Stimulated activated naive CD4-positive, alpha-beta T cell treated with Interleukin-2 at 50 U/mL for 16 hours (primary cell): ENCODE results near the gene ING2.

ENCODE experiments used
- DNase-seq: peaks from one replicate; lab custom pipeline; 2025; lab: John Stamatoyannopoulos, UW

The ING2 gene

DNA sequence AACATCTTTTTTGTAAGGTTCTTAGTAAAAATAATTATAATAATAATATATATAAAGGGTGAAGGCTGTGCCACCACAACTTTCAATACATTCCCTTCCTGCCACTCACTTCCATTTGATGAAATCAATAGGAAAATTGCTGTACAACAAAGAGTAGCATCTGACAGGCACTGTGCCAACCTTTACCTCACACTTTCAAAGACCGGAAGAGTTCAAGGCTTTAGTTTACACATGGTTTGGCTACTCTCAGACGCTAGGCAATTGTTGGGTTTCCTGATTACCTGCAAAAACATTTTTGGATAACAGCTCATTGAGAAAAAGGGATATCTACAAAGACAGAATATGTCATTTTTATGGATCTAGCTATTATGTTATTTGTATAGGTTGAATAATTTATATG, 5.5 kb upstream of the ING2 start:
- DNase-seq: no peak

DNA sequence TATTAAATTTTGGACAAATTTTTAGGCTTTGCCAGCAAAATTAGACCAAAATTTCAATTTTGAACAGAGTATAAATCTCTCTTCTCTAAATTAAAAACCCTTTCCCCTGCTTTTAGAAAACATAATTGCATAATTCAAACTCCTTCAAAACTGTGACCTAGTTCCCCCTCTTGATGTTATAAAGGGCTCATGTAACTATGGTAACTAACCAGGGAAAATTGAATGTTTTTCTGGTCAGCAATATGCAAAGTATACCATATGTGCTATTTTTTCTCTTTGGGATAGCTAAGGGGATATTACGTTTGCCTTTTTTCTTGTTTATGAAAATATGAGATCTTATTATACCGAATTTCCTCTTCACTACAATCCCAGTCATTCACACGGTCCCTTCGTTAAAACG, 5.1 kb upstream of the ING2 start:
- no peak for DNase-seq

- DNase-seq: no peak
Measured at GRCh38 chr4:183503497-183504063, 1.3 kb upstream of the ING2 start.

DNA sequence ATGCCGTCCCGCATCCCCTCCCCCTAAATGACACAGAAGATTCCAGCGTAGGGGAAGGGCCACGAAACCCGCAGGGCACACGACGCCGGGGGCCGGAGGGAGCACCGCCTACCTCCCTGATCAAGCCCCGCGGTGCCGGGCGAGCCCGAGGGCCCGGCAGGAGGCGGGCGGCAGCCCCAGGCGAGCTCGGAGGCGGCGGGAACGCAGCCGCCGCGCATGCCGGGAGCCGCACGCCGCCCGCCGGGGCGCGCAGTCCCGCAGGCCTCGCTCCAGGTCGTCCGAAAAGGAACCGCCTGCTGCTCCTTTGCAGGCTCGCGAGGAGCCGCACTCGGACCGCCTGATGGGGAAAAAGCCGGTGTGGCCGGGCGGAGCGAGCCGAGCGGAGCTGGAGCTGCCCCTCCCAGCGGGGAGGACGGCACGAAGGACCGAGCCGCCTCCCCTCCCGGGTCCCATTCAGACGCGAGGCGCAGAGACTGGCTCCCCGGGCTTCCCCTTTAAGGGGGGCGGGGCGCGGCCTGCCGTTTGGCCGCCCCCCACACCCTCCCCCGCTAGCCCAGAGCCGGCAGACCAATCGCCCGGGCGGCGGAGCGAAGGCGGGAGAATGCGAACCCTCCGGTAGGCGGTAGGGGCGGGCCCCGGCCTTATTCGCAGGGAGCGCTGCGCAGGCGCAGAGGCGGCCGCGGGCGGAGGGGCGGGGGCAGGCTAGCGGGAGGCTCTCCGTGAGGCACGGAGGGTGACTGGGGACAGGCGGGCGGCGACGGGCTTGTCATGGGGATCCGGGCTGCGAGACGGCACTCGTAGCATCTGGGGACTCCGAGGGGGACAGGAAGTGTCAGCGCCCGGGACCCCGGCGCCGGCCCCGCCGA, 561 bp upstream of the ING2 start:
- peak; percentile 99 for DNase-seq

- DNase-seq: peak; percentile 83
Measured at GRCh38 chr4:183505611-183506388, 942 bp downstream of the ING2 start.

- no peak for DNase-seq
Measured at GRCh38 chr4:183506389-183506735, 1.5 kb downstream of the ING2 start.

GRCh38 chr4:183507925-183508696, 3.3 kb downstream of the ING2 start:
- no peak for DNase-seq

DNA sequence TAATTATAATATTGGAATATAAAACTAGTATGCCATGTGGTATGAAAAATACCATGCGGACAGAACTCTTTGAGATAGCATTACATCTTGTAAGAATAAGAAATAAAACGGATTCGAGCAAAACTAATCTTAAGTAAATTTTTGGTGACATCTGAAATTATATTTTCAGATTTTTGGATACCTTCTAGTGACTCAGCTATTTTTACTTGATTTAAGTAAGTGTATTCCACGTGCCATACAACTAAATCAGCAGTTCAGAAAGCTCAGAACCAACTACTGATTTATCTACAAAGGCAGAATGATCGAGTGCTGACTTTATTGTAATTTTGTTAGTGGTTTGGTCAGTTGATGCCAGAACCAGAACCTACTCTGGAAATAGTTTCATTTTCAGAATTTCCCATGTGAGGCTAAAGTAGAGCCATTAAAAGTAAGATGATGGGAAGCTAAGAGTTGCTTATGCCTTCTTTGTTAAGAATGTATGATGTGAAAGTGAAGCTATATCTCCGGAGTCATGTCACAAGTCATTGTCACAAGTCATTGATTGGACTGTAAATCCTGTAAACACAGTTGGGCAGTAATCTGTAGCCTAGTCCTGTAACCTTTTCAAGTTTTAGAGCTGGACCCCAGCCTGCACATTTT, 4.0 kb downstream of the ING2 start:
- no peak for DNase-seq

GRCh38 chr4:183515411-183515810, 10.6 kb downstream of the ING2 start:
- no peak for DNase-seq

- DNase-seq: no peak
Measured at GRCh38 chr4:183517194-183517593, 12.3 kb downstream of the ING2 start.

GRCh38 chr4:183517781-183518180, 12.9 kb downstream of the ING2 start:
- no peak for DNase-seq

DNA sequence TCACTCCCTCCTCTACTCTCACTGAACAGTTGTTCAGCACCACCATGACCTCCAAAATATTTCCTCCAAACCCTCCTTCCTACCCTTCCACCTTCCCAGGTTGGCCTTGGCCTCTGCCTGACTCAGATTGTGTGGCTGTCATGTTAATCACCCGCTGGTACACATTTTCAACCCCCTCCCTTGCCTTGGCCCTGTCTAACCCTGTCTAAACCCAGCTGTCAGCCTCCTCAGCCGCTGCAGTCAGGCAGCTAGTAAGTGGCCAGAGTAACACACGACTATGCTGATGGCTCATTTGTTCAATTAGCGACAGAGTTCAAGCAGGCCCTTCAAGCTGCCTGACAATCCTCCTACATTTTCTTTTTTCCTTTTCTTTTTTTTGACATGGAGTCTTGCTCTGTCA, 18.0 kb downstream of the ING2 start:
- no peak for DNase-seq

DNA sequence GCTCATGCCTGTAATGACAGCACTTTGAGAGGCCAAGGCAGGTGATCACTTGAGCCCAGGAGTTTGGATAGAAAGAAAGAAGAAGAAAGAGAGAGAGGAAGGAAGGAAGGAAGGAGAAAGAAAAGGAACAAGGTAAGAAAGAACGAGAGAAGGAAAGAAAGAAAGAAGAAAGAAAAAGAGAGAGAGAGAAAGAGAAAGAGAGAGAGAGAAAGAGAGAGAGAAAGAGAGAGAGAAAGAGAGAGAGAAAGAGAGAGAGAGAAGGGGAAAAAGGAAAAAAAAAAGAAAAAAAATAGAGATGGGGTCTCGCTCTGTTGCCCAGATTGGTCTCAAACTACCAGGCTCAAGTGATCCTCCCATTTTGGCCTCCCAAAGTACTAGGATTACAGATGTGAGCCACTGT, 22.5 kb downstream of the ING2 start:
- no peak for DNase-seq

DNA sequence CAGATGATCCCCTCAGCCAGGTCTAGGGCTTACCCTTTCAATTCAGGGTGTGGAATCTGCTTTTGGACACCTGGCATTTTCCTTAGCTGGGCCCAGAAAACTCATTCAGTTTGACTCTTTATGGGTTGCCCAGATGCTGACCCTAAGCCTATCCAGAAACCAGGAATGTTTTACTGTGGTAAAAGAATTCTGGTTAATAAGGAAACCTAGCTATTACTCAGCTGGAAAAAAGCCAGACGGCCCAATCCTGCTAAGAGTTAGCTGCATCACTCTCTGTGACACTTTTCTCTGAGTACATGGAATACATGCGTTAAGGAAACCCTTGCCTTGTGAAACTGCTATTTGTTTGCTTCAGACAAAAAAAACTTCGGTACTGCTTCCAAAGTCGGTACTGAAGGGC, 28.0 kb downstream of the ING2 start:
- no peak for DNase-seq

- DNase-seq: no peak
Measured at GRCh38 chr4:183533698-183534097, 28.8 kb downstream of the ING2 start.

GRCh38 chr4:183540410-183541009, 35.7 kb downstream of the ING2 start:
- DNase-seq: no peak

GRCh38 chr4:183541010-183541751, 36.3 kb downstream of the ING2 start:
- no peak for DNase-seq

DNA sequence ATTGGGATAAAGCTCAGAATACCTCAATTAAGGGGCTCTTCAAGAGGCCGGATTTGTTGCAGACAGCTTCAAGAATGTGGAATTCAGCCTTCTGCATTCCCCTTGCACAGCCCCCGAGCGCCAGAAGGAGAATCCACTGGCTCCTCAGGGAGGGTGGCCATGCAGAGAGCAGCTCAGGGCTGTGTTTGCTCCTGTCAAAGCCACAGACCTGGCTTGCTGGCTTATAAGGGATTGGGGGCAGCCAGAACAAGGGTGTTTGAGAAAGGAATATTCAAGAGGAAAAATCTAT, 36.8 kb downstream of the ING2 start:
- DNase-seq: no peak

DNA sequence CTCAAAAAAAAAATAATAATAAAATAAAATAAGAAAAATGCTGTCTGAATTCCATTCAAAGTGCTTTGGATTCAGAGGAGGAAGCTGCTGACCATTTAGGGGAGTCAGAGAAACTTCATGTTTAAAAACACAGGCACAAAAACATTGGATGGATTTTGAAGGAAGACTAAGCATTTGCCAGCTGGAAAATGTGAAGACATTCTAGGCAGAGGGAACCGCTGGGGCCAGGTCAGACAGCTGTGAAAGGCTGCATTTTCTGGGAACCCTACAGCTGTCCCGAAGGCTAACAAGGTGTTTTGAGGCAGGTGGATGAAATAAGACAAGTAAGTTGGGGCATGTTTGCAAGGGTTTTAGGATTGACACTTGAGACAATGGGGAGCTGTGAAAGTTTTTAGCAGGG, 38.6 kb downstream of the ING2 start:
- no peak for DNase-seq

DNA sequence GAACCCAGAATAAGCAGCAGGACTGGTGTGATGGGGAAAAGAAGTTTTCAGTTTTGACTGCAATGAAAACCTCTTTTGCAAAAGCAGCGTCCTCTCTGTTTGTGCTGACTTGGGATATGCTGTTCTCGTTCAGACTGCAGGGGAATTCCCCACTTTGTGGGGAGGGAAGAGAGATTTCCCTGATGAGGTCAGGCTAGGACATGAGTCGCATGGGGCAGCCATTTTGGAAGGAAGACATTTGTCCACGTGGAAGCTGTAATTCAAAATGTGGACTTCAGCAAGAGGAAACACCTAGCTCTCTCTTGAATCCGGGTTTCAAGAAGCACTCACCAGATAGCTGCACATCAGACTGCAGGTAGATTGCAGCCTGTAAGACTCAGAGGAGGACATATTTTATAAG, 39.3 kb downstream of the ING2 start:
- DNase-seq: no peak

DNA sequence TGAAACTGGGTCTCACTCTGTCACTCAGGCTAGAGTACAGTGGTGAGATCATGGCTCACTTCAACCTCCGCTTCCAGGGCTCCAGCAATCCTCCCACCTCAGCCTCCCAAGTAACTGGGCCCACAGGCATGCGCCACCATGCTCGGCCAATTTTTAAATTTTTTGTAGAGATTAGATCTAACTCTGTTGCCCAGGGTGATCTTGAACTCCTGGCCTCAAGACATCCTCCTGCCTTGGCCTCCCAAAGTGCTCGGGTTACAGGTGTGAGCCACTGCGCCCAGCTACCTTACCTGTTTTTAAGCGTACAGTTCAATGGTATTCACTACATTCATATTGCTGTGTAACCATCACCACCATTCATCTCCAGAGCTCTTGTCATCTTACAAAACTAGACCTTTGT, 41.5 kb downstream of the ING2 start:
- no peak for DNase-seq
